A172 (cell line): ENCODE measurements around the gene ALG1L2. TPM values are rescaled to one million over a fixed set of nuclear protein-coding genes. Genes with fewer than 3 reads are reported as not detected.
"Not testable (repeated sequence)": the region's sequence is repeated elsewhere in the genome, so short reads cannot be mapped to it uniquely, and the experiment has no call there.

Experiments used
- DNase-seq: peaks from one replicate; pipeline ENCODE4 v3.0.0-alpha.2; 2015; ENCODE audit warnings: low spot score
- total RNA-seq: library from RNA; depleted of rRNA; stranded (reverse); fragments of >200 nt; shearing (Covaris generic); gene quantifications from 2 replicates; pipeline ENCODE4 v1.2.3, GENCODE V29; 2014

Gene ALG1L2
- total RNA-seq, 1 experiment from 2014 or later: not detected

DNA sequence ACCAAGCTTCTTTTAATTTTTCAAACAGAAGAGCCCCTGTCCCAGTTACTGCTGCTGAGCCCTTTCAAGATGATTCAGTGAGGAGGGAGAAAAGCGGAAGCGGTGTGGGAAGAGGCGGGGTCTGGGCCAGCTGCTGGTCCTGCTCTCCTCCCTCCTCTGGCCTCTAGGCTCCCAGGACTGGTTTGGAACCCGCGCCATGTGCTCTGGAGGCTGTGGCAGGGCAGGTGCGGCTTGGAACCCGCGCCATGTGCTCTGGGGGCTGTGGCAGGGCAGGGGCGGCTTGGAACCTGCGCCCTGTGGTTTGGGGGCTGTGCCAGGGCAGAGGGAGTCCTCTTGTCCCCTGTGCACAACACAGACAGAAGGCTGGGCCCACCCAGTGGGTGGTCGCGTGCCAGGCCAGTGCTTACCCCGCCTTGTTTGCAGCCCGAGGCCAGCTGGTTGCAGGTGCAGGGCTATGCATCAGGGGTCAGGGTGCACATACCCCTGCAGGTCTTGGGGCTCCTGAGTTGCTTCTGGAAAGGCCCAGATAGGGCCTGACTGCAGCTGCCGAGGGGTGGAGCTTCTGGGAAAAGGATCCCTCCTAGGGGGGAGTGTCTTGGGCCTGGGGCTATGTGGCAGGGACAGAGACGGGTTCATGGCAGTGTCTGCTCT lies 12.2 kb downstream of the ALG1L2 start:
- no peak for DNase-seq

DNA sequence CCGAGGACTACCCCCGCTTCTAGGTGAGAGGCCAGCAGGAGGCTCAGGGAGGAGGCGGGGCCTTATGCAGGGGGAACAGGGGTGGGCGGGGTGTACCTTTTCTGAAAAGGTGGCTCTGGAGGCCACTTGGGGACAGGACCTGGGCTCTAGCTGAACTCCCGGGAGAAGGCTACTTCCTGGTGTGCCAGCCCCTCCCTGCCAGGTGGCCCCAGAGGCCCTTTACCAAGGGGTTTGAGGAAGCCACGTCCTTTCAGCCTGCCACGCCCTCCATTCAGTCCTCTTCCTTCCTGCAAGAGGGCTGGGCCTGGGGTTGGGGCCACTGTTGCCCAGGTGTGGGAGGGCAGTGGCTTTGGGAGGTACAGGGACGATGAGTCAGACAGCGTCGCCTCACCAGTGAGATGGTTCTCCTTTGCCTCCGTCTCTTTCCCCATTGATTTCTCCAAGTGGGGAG lies 12.9 kb downstream of the ALG1L2 start:
- not testable (repeated sequence) for DNase-seq

- not testable (repeated sequence) for DNase-seq
These were observed 14.2 kb downstream of the ALG1L2 start for GRCh38 chr3:130095858-130096257.

DNA sequence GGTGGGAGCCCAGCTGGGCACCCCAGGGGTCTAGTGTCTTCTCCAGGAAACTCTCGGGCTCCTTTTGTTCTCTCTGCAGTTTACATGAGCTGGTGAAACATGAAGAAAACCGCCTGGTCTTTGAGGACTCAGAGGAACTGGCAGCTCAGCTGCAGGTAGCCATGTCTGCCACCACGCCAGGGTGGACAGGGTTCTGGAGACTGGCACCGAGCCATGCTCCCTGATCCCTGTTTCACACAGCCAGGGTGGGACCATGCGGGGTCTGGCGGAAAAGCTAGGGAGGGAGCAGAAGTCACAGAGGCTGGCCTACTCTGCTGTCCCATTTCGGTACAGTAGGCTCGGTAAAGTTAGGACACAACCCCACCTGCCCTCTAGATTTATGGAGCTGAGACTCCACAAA lies 15.5 kb downstream of the ALG1L2 start:
- DNase-seq: not testable (repeated sequence)

DNA sequence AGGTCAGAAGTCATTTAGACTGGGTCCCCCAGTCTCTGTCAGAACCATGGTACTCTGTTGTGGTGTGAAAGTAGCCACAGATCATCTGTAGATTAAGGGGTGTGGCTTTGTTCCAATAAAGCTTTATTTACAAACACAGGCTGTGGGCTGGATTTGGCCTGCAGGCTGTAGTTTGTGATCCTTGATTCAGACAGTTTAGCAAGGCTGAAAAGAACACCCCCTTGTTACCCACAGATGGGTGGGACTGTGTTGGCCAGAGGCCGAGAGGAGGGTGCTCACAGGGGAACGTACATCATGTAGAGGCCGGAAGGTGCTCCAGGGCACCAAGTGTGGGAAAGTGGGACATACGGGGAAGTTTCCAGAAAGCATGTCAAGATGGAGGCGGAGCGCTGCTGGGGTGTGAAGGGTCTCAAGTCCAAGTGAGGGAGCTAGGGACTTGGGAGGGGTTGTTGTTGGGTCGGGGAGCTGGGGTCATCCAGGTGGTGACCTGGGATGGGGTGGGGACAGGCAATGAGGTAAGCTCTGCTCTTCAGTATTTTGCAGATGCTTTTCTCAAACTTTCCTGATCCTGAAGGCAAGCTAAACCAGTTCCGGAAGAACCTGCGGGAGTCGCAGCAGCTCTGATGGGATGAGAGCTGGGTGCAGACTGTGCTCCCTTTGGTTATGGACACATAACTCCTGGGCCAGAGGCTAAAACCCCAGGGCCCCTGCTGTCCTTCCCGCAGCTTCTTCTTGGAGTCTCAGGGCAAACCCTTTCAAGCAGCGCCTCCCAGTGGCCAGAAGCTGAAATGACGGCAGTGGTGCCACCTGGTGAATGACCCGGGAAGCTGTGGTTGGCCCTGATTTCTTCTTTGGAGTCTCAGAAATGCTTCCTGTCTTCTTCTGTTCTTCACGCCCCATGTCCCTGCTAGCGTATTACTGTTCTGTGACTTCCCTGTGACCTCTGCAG lies 16.3 kb downstream of the ALG1L2 start:
- not testable (repeated sequence) for DNase-seq

GRCh38 chr3:130098639-130099385 lies 17.2 kb downstream of the ALG1L2 start:
- peak; percentile 17 for DNase-seq

DNA sequence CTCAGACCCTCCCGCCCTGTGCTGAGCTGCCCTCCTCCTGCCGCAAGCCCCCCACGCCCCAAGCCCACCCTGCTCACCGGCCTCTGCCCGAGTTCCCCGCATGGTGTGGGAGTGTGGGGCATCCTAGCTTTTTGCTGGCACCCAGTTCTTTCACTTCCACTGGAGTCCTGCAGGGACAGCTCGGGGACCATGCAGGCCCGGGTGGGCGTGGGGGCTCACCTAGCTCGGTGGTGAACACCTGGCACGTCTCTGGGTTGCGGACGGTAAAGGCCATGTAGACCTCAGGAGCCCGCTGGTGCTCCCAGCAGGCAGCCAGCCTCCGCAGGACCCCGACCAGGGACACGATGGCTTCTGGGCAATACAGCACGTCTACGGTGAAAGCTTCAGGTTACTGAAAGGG lies 20.9 kb downstream of the ALG1L2 start:
- DNase-seq: not testable (repeated sequence)

DNA sequence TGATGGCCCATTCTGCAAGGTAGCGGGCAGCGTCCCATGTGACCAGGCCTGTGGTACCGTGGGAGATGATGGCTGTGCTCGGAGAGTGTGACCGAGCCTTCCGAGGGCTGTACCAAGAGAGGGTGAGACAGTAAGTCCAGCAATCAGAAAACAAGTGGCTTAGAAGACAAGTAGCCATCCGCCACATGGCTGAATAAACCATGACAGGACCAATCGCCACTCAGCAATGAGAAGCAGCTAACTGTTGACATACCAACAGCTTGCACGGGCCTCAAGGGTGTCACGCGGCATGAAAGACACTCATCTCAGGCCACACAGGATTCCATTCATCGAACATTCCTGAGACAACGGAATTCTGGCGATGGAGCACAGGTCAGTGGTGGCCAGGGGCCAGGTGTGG lies 22.6 kb downstream of the ALG1L2 start:
- DNase-seq: peak; percentile 27

- DNase-seq: not testable (repeated sequence)
These were observed 25.8 kb downstream of the ALG1L2 start for GRCh38 chr3:130107333-130107995.

GRCh38 chr3:130108836-130109585 lies 27.4 kb downstream of the ALG1L2 start:
- DNase-seq: not testable (repeated sequence)

GRCh38 chr3:130110386-130111169 lies 28.9 kb downstream of the ALG1L2 start:
- peak; percentile 36 for DNase-seq

DNA sequence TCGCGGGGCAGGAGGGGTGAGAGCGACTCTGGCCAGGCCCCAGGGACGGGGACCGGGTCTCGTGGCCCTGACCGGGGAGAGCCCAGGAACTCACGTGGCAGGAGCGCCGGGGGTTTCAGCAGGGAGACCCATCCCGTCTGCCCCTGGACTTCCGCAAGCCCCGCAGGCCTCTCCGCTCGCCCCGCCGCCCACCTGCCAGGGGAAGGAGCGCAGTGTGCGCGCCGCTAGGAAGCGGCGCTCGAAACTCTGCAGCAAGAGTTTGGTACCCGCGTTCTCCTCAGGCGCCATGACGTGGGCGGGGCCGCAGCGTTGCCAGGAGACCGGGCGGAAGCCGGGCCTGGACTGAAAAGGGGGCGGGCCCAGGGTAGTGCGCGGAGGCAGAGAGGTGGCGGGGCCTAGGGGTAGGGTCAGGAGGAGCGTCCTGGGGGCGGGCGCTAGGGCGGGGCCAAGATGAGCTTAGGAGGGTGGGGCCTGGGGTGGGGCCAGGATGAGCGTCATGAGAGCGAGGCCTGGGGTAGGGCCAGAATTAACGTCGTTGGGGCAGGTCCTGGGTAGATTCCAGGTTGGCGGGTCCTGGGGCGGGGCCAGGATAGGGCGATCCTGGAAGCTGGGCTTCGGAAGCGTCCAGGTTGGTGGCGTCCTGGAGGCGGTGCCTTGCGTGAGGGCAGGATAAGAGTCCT lies 29.7 kb downstream of the ALG1L2 start:
- DNase-seq: peak; percentile 94

- peak; percentile 89 for DNase-seq
These were observed 30.5 kb downstream of the ALG1L2 start for GRCh38 chr3:130111865-130112747.

DNA sequence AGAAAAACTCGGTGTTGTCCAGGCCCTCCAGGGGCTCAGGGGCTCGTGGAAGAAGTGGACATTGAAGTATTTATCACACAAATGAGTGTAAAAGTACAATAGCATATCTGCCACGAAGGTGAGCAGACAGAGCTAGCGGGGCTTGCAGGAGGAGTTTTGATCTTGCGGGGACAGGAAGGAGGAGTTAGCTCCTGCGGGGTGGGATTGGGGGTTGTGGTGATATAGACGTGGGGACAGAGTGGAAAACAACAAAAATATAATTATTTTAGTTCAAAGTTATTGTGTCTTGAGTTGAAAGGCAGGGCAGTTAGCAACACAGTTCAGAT lies 31.1 kb downstream of the ALG1L2 start:
- DNase-seq: not testable (repeated sequence)

DNA sequence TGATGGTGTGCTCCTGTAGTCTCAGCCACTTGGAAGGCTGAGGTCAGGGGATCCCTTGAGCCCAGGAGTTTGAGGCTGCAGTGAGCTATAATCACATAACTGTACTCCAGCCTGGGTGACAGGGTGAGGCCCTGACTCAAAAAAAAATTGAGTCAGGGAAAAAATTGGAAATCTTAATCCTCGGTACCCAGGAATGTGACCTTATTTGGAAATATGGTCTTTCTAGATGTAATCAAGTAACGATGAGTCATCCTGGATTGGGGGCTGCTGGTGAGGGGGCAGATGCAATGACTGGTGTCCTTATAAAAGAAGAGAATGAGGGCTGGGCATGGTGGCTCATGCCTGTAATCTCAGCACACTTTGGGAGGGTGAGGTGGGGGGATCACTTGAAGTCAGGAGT lies 33.8 kb downstream of the ALG1L2 start:
- DNase-seq: not testable (repeated sequence)

- DNase-seq: no peak
These were observed 36.3 kb downstream of the ALG1L2 start for GRCh38 chr3:130117933-130118332.

DNA sequence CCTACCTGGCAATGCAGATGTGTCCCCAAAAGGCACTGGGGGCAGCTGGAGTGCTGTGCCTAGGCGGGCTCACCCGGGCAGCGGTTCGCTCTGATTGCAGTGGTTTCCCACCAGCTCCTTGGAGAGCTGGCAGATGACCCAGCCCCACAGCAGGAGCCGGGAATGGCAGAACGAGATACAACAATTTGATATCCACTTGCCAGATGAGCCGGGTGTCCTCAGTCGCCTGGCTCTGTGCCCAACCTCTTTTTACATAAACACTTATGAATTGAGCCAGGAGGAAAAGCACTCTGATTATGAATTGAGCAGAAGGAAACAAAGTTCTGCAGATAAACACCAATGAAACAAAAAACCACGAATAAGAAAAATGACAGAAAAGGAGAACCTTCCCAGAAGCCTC lies 38.2 kb downstream of the ALG1L2 start:
- DNase-seq: not testable (repeated sequence)

GRCh38 chr3:130120291-130120690 lies 38.7 kb downstream of the ALG1L2 start:
- DNase-seq: not testable (repeated sequence)
